ENCODE measurements around the gene CSNK1E. TPM values are rescaled to one million over a fixed set of nuclear protein-coding genes. Genes with fewer than 3 reads are reported as not detected.

The CSNK1E gene
- total and polyA plus RNA-seq, 2 of the 8 experiments (the other 6 are each of a cell fraction or from before 2014, with no cell fraction given), result 247 to 263 TPM

- H3K4ac ChIP-seq (replicated peaks; ENCODE audit: insufficient read length, low read depth, low read length), result no peak overlapping the region
- 70% methylated on average over 9 of the region's 10 CpGs; no CpG with 5 or more reads in 1 of the 2 experiments for WGBS, 2 experiments (ENCODE audit: extremely low coverage in 1 of 2, insufficient coverage in 1 of 2, insufficient read length in 1 of 2, insufficient replicate concordance in 2 of 2, low coverage in 1 of 2, low lambda C conversion rate in 2 of 2, missing lambda C conversion rate in 1 of 2)
- no peak for TF ChIP-seq CBX8 (IDR thresholded peaks at IDR 0.05; ENCODE audit: borderline replicate concordance, low read depth, low read length)
- no peak for TF ChIP-seq TAF7 (optimal IDR thresholded peaks at IDR 0.05; ENCODE audit: borderline replicate concordance, low read depth, low read length)
- peak; percentile 7 for TF ChIP-seq POLR2AphosphoS5 (IDR thresholded peaks at IDR 0.05; ENCODE audit: low read depth, low read length)
- no peak for TF ChIP-seq FOSL1 (IDR thresholded peaks at IDR 0.05; ENCODE audit: insufficient read depth, low read depth, low read length)
- no peak overlapping the region for H2AK5ac ChIP-seq (ENCODE audit: low read depth, low read length)
- no peaks in the 10 kb centered on the region for H3K79me2 ChIP-seq (ENCODE audit: control insufficient read depth in 1 of 2, insufficient read depth in 2 of 2, low read length in 2 of 2)
- no peak overlapping the region for H2BK20ac ChIP-seq (ENCODE audit: low read length)
- H2BK5ac ChIP-seq (ENCODE audit: low read depth, low read length), result no peak overlapping the region
- FAIRE-seq (no peak), DNase-seq (ENCODE audit: low read depth in 1 of 2, low spot score in 2 of 2) (no peak)
- no peak overlapping the region for H3K14ac ChIP-seq (ENCODE audit: insufficient read length)
- H3K27me3 ChIP-seq (replicated peaks in 1 of 4; ENCODE audit: control insufficient read depth in 3 of 4, extremely low read depth in 1 of 4, insufficient read depth in 3 of 4, low read length in 3 of 4), result no peaks in the 10 kb centered on the region
- H3K23me2 ChIP-seq (ENCODE audit: low read depth, low read length), result no peaks in the 10 kb centered on the region
- peaks cover 0 to 10% of the 10 kb centered on the region in 2 experiments for H4K20me1 ChIP-seq (replicated peaks in 1 of 2; ENCODE audit: control insufficient read depth in 1 of 2, insufficient read depth in 2 of 2, low read length in 2 of 2)
- POLR2A ChIA-PET (ENCODE audit: partially characterized antibody), result interaction anchor here (1.3 kb wide), 1 partner anchor 38 kb away, joined by 3 read pairs; no protein-coding TSS in a partner anchor
- no peak overlapping the region for H3K9ac ChIP-seq (replicated peaks in 1 of 4; ENCODE audit: extremely low read depth in 1 of 4, low read depth in 3 of 4, low read length in 3 of 4)
- H3K4me3 ChIP-seq (ENCODE audit: extremely low read depth in 1 of 4, insufficient read depth in 2 of 4, low read depth in 3 of 4, low read length in 4 of 4), result no peak overlapping the region
- CTCF ChIA-PET (ENCODE audit: partially characterized antibody), result interaction anchor here (0.7 to 2.5 kb wide), 9 partner anchors 14 to 238 kb away, joined by 3 to 13 read pairs (median 3); no protein-coding TSS in a partner anchor
- H4K5ac ChIP-seq (ENCODE audit: insufficient read length, low read depth, low read length), result no peak overlapping the region
- no peak overlapping the region for H2BK120ac ChIP-seq (replicated peaks; ENCODE audit: low read depth, low read length)
- no peaks in the 10 kb centered on the region for H3K79me1 ChIP-seq (ENCODE audit: low read depth, low read length)
- no peak overlapping the region for H3K23ac ChIP-seq (ENCODE audit: insufficient read length)
- no peak overlapping the region for H2BK15ac ChIP-seq (ENCODE audit: low read length)
- no peak overlapping the region for H3K18ac ChIP-seq (ENCODE audit: extremely low read depth, low read length)
- no peak overlapping the region for H3K4me2 ChIP-seq (ENCODE audit: insufficient read depth in 1 of 2, low read depth in 2 of 2, low read length in 2 of 2)
- peaks cover 0 to 22% (median 6%) of the 10 kb centered on the region in 4 experiments; a peak in 6 of 7 replicates for H3K4me1 ChIP-seq (replicated peaks in 1 of 4; ENCODE audit: control insufficient read depth in 3 of 4, insufficient read depth in 4 of 4, low read length in 3 of 4)
- peaks cover 0 to 13% (median 2%) of the 10 kb centered on the region in 4 experiments; a peak in 3 of 8 replicates for H3K36me3 ChIP-seq (ENCODE audit: control insufficient read depth in 2 of 4, insufficient read depth in 4 of 4, low read length in 3 of 4)
- no peak overlapping the region for H2AFZ ChIP-seq (ENCODE audit: low read length)
- no peaks in the 10 kb centered on the region for H3K9me3 ChIP-seq (ENCODE audit: insufficient read depth in 2 of 2, low read depth in 1 of 2, low read length in 1 of 2)
- peak overlapping the region; percentile 13 for H4K91ac ChIP-seq (replicated peaks; ENCODE audit: insufficient read length, low read length)
- no peak overlapping the region for H3K56ac ChIP-seq (replicated peaks; ENCODE audit: insufficient read length, low read depth, low read length)
- no peak overlapping the region for H2BK12ac ChIP-seq (ENCODE audit: low read depth, low read length)
- H4K8ac ChIP-seq (ENCODE audit: extremely low read depth, insufficient read depth, low read length), result no peak overlapping the region
- no peak overlapping the region for H3K27ac ChIP-seq (ENCODE audit: low read depth, low read length)
These were observed 36.5 kb upstream of the CSNK1E start for GRCh38 chr22:38353701-38354100.

Data from H1 (cell line).